Posterior cingulate gyrus (tissue), 11 donors: ENCODE results near the gene SYNGR3.
A peak's percentile ranks its signal among the peaks of the same experiment; 100 is the strongest.
"Not testable (repeated sequence)": the region's sequence is repeated elsewhere in the genome, so short reads cannot be mapped to it uniquely, and the experiment has no call there.

Experiments
- DNase-seq, 10 donors: peaks; one replicate each; pipeline versions ENCODE4 v3.0.0 to v3.0.0-alpha.2; 2020 to 2021; ENCODE audit warnings: mixed read lengths in 3 of 10
- intact Hi-C: fragments of 100-400 bp; cut with DNase I; formaldehyde crosslinking; loops from one replicate; pipeline ENCODE4 v1.15.1; 2023

The SYNGR3 gene

GRCh38 chr16:1958715-1959268, 31.0 kb upstream of the SYNGR3 start:
- intact Hi-C loops = no loop called here
- no peak for DNase-seq

- intact Hi-C loops = loop anchor here (5.0 kb wide), 1 partner anchor 187 kb away; the partner anchor contains the start of genes EME2, MRPS34 and NME3
- DNase-seq = peak; percentile 88 to 99 (median 92)
These were observed 30.3 kb upstream of the SYNGR3 start, which contains the start of gene NDUFB10 for GRCh38 chr16:1959269-1960039. TSS of gene NDUFB10 (plus strand) at chr16:1959538. CDS start at chr16:1959625, 87 bp downstream.

- no peak for DNase-seq
- intact Hi-C loops = loop anchor here (5.0 kb wide), 1 partner anchor 189 kb away; the partner anchor contains the start of genes EME2, MRPS34 and NME3
These were observed 28.8 kb upstream of the SYNGR3 start for GRCh38 chr16:1960665-1961630.

- intact Hi-C loops = loop anchor here (5.0 kb wide), 1 partner anchor 189 kb away; the partner anchor contains the start of genes EME2, MRPS34 and NME3
- no peak for DNase-seq
These were observed 28.1 kb upstream of the SYNGR3 start for GRCh38 chr16:1961651-1962067.

- DNase-seq = not testable (repeated sequence)
- intact Hi-C loops = loop anchor here (5.0 kb wide), 1 partner anchor 190 kb away; the partner anchor contains the start of genes EME2, MRPS34 and NME3
These were observed 27.3 kb upstream of the SYNGR3 start for GRCh38 chr16:1962161-1963153.

- DNase-seq = peak in 3 of 10 donors; percentile 33 to 87 (median 59)
- intact Hi-C loops = loop anchor here (5.0 kb wide), 1 partner anchor 192 kb away; the partner anchor contains the start of genes EME2, MRPS34 and NME3
These were observed 25.8 kb upstream of the SYNGR3 start for GRCh38 chr16:1963806-1964505.

GRCh38 chr16:1964506-1965395, 25.0 kb upstream of the SYNGR3 start, which contains the start of gene RPS2:
TSS of gene RPS2 (minus strand) at chr16:1964826. CDS start at chr16:1964625, 201 bp downstream.
- peak; percentile 98 to 100 (median 99) for DNase-seq
- intact Hi-C loops = loop anchor here (5.0 kb wide), 1 partner anchor 192 kb away; the partner anchor contains the start of genes EME2, MRPS34 and NME3

GRCh38 chr16:1965396-1966001, 24.3 kb upstream of the SYNGR3 start:
- intact Hi-C loops = no loop called here

GRCh38 chr16:1966460-1966859, 23.3 kb upstream of the SYNGR3 start, which contains the start of gene RNF151:
TSS of gene RNF151 (plus strand) at chr16:1966856. CDS start at chr16:1966882, 26 bp downstream.
- DNase-seq = no peak
- intact Hi-C loops = no loop called here

More at GRCh38 chr16:1965396-1966001, 24.3 kb upstream of the SYNGR3 start:
- no peak for DNase-seq

- no peak for DNase-seq
- intact Hi-C loops = no loop called here
These were observed 21.4 kb upstream of the SYNGR3 start for GRCh38 chr16:1968146-1968953.

- intact Hi-C loops = no loop called here
These were observed 17.8 kb upstream of the SYNGR3 start, which contains the start of gene TBL3 for GRCh38 chr16:1971796-1972489. TSS of gene TBL3 (plus strand) at chr16:1972053. CDS start at chr16:1972165, 112 bp downstream.

GRCh38 chr16:1972490-1972877, 17.3 kb upstream of the SYNGR3 start:
- DNase-seq = peak in 1 of 10 donors; percentile 75
- intact Hi-C loops = no loop called here

More at GRCh38 chr16:1971796-1972489, 17.8 kb upstream of the SYNGR3 start, which contains the start of gene TBL3:
- peak; percentile 87 to 99 (median 93) for DNase-seq

- peak in 1 of 10 donors; percentile 80 for DNase-seq
- intact Hi-C loops = no loop called here
These were observed 16.2 kb upstream of the SYNGR3 start for GRCh38 chr16:1973461-1974156.
